ENCODE measurements around the gene SH3GL2. TPM values are rescaled to one million over a fixed set of nuclear protein-coding genes. Genes with fewer than 3 reads are reported as not detected.

Gene SH3GL2
- total RNA-seq, 2 donors from 2014 or later, result 0.78 to 1.3 TPM

- 55 to 70% methylated on average over 4 of the region's 4 CpGs for WGBS, 2 donors
- H3K4me1 ChIP-seq, result peaks cover 6% of the 10 kb centered on the region
- ATAC-seq (no peak), DNase-seq (no peak)
- H3K4me3 ChIP-seq, result no peak overlapping the region
- TF ChIP-seq CTCF (IDR thresholded peaks at IDR 0.05) (no peak), POLR2A (IDR thresholded peaks at IDR 0.05) (no peak)
- H3K36me3 ChIP-seq (replicated peaks in 1 of 2; ENCODE audit: insufficient read depth in 1 of 2, low read depth in 2 of 2), result no peaks in the 10 kb centered on the region
- intact Hi-C loops (cut with DNase I), result loop anchor here (5.0 kb wide), 1 partner anchor 399 kb away; no protein-coding TSS in a partner anchor
- no peaks in the 10 kb centered on the region for H3K9me3 ChIP-seq
- no peak overlapping the region for H3K27ac ChIP-seq
- no peaks in the 10 kb centered on the region for H3K27me3 ChIP-seq
Observed at GRCh38 chr9:17813798-17814197, 234.9 kb downstream of the SH3GL2 start.

DNA sequence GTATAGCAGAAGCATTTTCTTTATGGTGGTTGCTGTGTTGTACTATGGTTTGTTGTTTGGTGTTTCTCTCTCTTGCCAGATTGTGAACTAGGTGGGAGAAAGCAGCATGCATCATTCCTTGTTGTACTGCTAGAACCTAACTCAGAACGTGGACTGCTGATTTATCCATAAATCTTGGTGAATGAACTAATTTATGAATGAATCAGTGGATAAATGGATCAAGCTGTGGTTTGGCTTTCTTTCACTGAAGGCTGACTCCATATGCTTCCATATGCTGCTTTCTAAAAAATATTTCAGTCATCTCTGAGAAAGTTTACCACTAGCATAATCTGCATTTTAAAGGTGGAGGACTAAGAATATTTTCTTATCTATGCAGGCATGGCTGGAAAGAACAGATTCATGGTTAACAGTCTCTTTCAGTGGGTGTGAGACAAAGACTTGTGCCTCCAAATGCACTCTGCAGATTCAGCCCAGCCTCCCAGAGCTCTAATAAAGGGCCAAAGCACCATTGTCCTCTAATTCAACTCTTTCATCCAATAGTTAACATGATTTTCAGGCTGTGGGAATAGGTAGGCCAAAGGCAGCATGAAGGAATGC is 237.7 kb downstream of the SH3GL2 start:
- Histone ChIP-seq H3K36me3 (replicated peaks in 1 of 2; ENCODE audit: insufficient read depth in 1 of 2, low read depth in 2 of 2) (no peaks in the 10 kb centered on the region), H3K9me3 (no peaks in the 10 kb centered on the region), H3K4me3 (no peak overlapping the region), H3K27me3 (no peaks in the 10 kb centered on the region), H3K4me1 (no peaks in the 10 kb centered on the region), H3K27ac (no peak overlapping the region)
- ATAC-seq (no peak), DNase-seq (no peak)
- 39 to 55% methylated on average over 1 of the region's 1 CpG for WGBS, 2 donors
- intact Hi-C loops (cut with DNase I), result no loop called here
- TF ChIP-seq CTCF (IDR thresholded peaks at IDR 0.05), result no peak
- no peak for TF ChIP-seq POLR2A (IDR thresholded peaks at IDR 0.05)

- ATAC-seq (peak; percentile 86), DNase-seq (no peak)
- H3K36me3 ChIP-seq (replicated peaks in 1 of 2; ENCODE audit: insufficient read depth in 1 of 2, low read depth in 2 of 2), result no peaks in the 10 kb centered on the region
- H3K27ac ChIP-seq, result peak overlapping the region in 2 of 4 donors; percentile 12 to 65
- no peak overlapping the region for H3K4me3 ChIP-seq
- intact Hi-C loops (cut with DNase I), result no loop called here
- H3K4me1 ChIP-seq, result peaks cover 7% of the 10 kb centered on the region
- no peaks in the 10 kb centered on the region for H3K27me3 ChIP-seq
- H3K9me3 ChIP-seq, result no peaks in the 10 kb centered on the region
- WGBS, 2 donors, result 14 to 15% methylated on average over 1 of the region's 1 CpG
- TF ChIP-seq CTCF (IDR thresholded peaks at IDR 0.05) (no peak), POLR2A (IDR thresholded peaks at IDR 0.05) (no peak)
Observed at GRCh38 chr9:17824191-17824590, 245.3 kb downstream of the SH3GL2 start.

GRCh38 chr9:17824616-17825264 is 245.9 kb downstream of the SH3GL2 start:
- no peaks in the 10 kb centered on the region for H3K9me3 ChIP-seq
- ATAC-seq, result peak; percentile 59
- H3K27ac ChIP-seq, result peak overlapping the region in 3 of 4 donors; percentile 12 to 65 (median 26)
- H3K27me3 ChIP-seq, result no peaks in the 10 kb centered on the region
- H3K4me3 ChIP-seq, result no peak overlapping the region
- WGBS, 2 donors, result 0 to 4% methylated on average over 1 of the region's 1 CpG
- peaks cover 7% of the 10 kb centered on the region for H3K4me1 ChIP-seq
- intact Hi-C loops (cut with DNase I), result no loop called here
- no peak for DNase-seq
- H3K36me3 ChIP-seq (replicated peaks in 1 of 2; ENCODE audit: insufficient read depth in 1 of 2, low read depth in 2 of 2), result no peaks in the 10 kb centered on the region
- TF ChIP-seq POLR2A (IDR thresholded peaks at IDR 0.05) (no peak), CTCF (IDR thresholded peaks at IDR 0.05) (no peak)

GRCh38 chr9:17825265-17825659 is 246.4 kb downstream of the SH3GL2 start:
- DNase-seq (no peak), ATAC-seq (no peak)
- 83 to 89% methylated on average over 1 of the region's 1 CpG for WGBS, 2 donors
- TF ChIP-seq CTCF (IDR thresholded peaks at IDR 0.05) (no peak), POLR2A (IDR thresholded peaks at IDR 0.05) (no peak)
- Histone ChIP-seq H3K4me1 (peaks cover 7% of the 10 kb centered on the region), H3K27me3 (no peaks in the 10 kb centered on the region), H3K36me3 (replicated peaks in 1 of 2; ENCODE audit: insufficient read depth in 1 of 2, low read depth in 2 of 2) (no peaks in the 10 kb centered on the region), H3K9me3 (no peaks in the 10 kb centered on the region), H3K4me3 (no peak overlapping the region), H3K27ac (peak overlapping the region in 1 of 4 donors; percentile 65)
- intact Hi-C loops (cut with DNase I), result no loop called here
